Fibroblast of lung (primary cell): ENCODE data around the gene STRN3.

Source experiments
- EZH2 ChIP-seq: IDR thresholded peaks from 2 replicates; pipeline ENCODE4 v1.5.1; 2012; ENCODE audit warnings: low read length, control low read depth, mild to moderate bottlenecking; ENCODE audit errors: missing control alignments
- TF ChIP-seq, protein P1 (sequence below), 2 donors: IDR thresholded peaks in 1 of 2; conservative IDR thresholded peaks in 1 of 2; 1 replicate in 1 of 2; 2 replicates in 1 of 2; pipeline ENCODE4 v1.5.1; 2011 to 2012; ENCODE audit warnings: low read length in 2 of 2, control low read depth in 1 of 2, inconsistent platforms in 1 of 2, low read depth in 1 of 2, mild to moderate bottlenecking in 1 of 2

- TF ChIP-seq, protein P1, sequence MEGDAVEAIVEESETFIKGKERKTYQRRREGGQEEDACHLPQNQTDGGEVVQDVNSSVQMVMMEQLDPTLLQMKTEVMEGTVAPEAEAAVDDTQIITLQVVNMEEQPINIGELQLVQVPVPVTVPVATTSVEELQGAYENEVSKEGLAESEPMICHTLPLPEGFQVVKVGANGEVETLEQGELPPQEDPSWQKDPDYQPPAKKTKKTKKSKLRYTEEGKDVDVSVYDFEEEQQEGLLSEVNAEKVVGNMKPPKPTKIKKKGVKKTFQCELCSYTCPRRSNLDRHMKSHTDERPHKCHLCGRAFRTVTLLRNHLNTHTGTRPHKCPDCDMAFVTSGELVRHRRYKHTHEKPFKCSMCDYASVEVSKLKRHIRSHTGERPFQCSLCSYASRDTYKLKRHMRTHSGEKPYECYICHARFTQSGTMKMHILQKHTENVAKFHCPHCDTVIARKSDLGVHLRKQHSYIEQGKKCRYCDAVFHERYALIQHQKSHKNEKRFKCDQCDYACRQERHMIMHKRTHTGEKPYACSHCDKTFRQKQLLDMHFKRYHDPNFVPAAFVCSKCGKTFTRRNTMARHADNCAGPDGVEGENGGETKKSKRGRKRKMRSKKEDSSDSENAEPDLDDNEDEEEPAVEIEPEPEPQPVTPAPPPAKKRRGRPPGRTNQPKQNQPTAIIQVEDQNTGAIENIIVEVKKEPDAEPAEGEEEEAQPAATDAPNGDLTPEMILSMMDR (conservative IDR thresholded peaks at IDR 0.05 in 1 of 2, IDR thresholded peaks at IDR 0.05 in 1 of 2; ENCODE audit: low read depth in 1 of 2, low read length in 2 of 2) = no peak
- TF ChIP-seq EZH2 = no peak
Observed at GRCh38 chr14:31045501-31046080, 19.4 kb upstream of the STRN3 start.
